ENCODE measurements around the gene NAV2. TPM values are rescaled to one million over a fixed set of nuclear protein-coding genes. Genes with fewer than 3 reads are reported as not detected.

Gene NAV2
- total RNA-seq, 1 experiment from 2014 or later, result 2.1 TPM

GRCh38 chr11:20024172-20024935, 311.7 kb downstream of the NAV2 start:
- peaks cover 41% of the 10 kb centered on the region for H3K27me3 ChIP-seq (ENCODE audit: insufficient read depth, low read length)
- no peak overlapping the region for H2AFZ ChIP-seq (ENCODE audit: low read depth, low read length, poor library complexity, severe bottlenecking)
- no TSS peak for BruUV-seq (replicated peaks)
- no peaks in the 10 kb centered on the region for H3K36me3 ChIP-seq (ENCODE audit: control insufficient read depth in 1 of 2, insufficient read depth in 2 of 2, low read length in 2 of 2)
- H3K9me3 ChIP-seq (ENCODE audit: control insufficient read depth in 1 of 2, insufficient read depth in 1 of 2, low read depth in 1 of 2, low read length in 2 of 2), result no peaks in the 10 kb centered on the region
- no peaks in the 10 kb centered on the region for H3K4me1 ChIP-seq (ENCODE audit: control insufficient read depth in 1 of 2, insufficient read depth in 2 of 2, low read length in 2 of 2)
- no peaks in the 10 kb centered on the region for H3K9me2 ChIP-seq (ENCODE audit: insufficient read depth)
- RAD21 ChIA-PET (ENCODE audit: low non-redundant PET in 1 of 2, low total read pairs in 2 of 2, uncharacterized antibody in 2 of 2, unreplicated experiment in 2 of 2), result no interaction called here
- CTCF ChIA-PET, result no interaction called here
- H3K27ac ChIP-seq (ENCODE audit: low read depth, low read length), result no peak overlapping the region
- ATAC-seq (no peak), DNase-seq (ENCODE audit: low read depth, low spot score) (no peak)
- no peak overlapping the region for H3K4me2 ChIP-seq (ENCODE audit: low read length)
- intact Hi-C loops (cut with micrococcal nuclease), result no loop called here
- H4K20me1 ChIP-seq (ENCODE audit: insufficient read depth), result no peaks in the 10 kb centered on the region
- TF ChIP-seq REST (IDR thresholded peaks at IDR 0.05; ENCODE audit: low read depth) (no peak), RAD21 (IDR thresholded peaks at IDR 0.05; ENCODE audit: low read depth) (no peak), EZH2phosphoT487 (IDR thresholded peaks at IDR 0.05; ENCODE audit: borderline replicate concordance) (no peak), POLR2AphosphoS5 (IDR thresholded peaks at IDR 0.05; ENCODE audit: low read depth, low read length) (no peak), ZBTB33 (IDR thresholded peaks at IDR 0.05; ENCODE audit: extremely low read depth, insufficient replicate concordance, low read length) (no peak), JUND (IDR thresholded peaks at IDR 0.05) (no peak), SIN3A (IDR thresholded peaks at IDR 0.05; ENCODE audit: low read depth) (no peak), SP1 (IDR thresholded peaks at IDR 0.05; ENCODE audit: low read depth) (no peak), SRF (IDR thresholded peaks at IDR 0.05; ENCODE audit: low read depth) (no peak), EGR1 (IDR thresholded peaks at IDR 0.05; ENCODE audit: low read depth) (no peak)
- no peak overlapping the region for H3K9ac ChIP-seq (ENCODE audit: low read length)
- POLR2A ChIA-PET, result no interaction called here
- no peaks in the 10 kb centered on the region for H3K79me2 ChIP-seq (ENCODE audit: insufficient read depth, low read length)
- H3K4me3 ChIP-seq (replicated peaks in 1 of 2; ENCODE audit: low read depth in 1 of 2, low read length in 2 of 2), result no peak overlapping the region

Data from HCT116 (cell line).